NCI-H146 treated with DMSO at 0.1 percent for 48 hours (cell line): Measurements from ENCODE around the gene HNRNPLL.
A peak's percentile ranks its signal among the peaks of the same experiment; 100 is the strongest.
"Not testable (repeated sequence)": the region's sequence is repeated elsewhere in the genome, so short reads cannot be mapped to it uniquely, and the experiment has no call there.

Source experiments
- DNase-seq: peaks from one replicate; lab custom pipeline; 2025; ENCODE audit not compliant: unreplicated experiment; lab: John Stamatoyannopoulos, UW

The HNRNPLL gene

GRCh38 chr2:38602732-38603401 is at the start of gene HNRNPLL:
HNRNPLL (minus strand) TSS chr2:38602928; CDS start chr2:38602626, 302 bp downstream.
- DNase-seq = peak; percentile 92

GRCh38 chr2:38650717-38651116 is 48.0 kb upstream of the HNRNPLL start:
- no peak for DNase-seq

GRCh38 chr2:38650012-38650411 is 47.3 kb upstream of the HNRNPLL start:
- no peak for DNase-seq

GRCh38 chr2:38649176-38649728 is 46.5 kb upstream of the HNRNPLL start:
- DNase-seq = no peak

- DNase-seq = no peak
Observed at GRCh38 chr2:38648107-38648761, 45.5 kb upstream of the HNRNPLL start.

GRCh38 chr2:38643683-38644511 is 41.2 kb upstream of the HNRNPLL start:
- not testable (repeated sequence) for DNase-seq

- DNase-seq = no peak
Observed at GRCh38 chr2:38643021-38643671, 40.4 kb upstream of the HNRNPLL start.

GRCh38 chr2:38642373-38643017 is 39.8 kb upstream of the HNRNPLL start:
- not testable (repeated sequence) for DNase-seq

- DNase-seq = no peak
Observed at GRCh38 chr2:38636069-38636468, 33.3 kb upstream of the HNRNPLL start.

- DNase-seq = no peak
Observed at GRCh38 chr2:38635139-38635538, 32.4 kb upstream of the HNRNPLL start.

- DNase-seq = no peak
Observed at GRCh38 chr2:38634684-38635083, 32.0 kb upstream of the HNRNPLL start.

GRCh38 chr2:38633895-38634294 is 31.2 kb upstream of the HNRNPLL start:
- DNase-seq = no peak

- no peak for DNase-seq
Observed at GRCh38 chr2:38632980-38633379, 30.3 kb upstream of the HNRNPLL start.

GRCh38 chr2:38631976-38632375 is 29.2 kb upstream of the HNRNPLL start:
- DNase-seq = no peak

GRCh38 chr2:38629684-38630083 is 27.0 kb upstream of the HNRNPLL start:
- DNase-seq = no peak

GRCh38 chr2:38627391-38627790 is 24.7 kb upstream of the HNRNPLL start:
- DNase-seq = peak; percentile 16

GRCh38 chr2:38626326-38627035 is 23.8 kb upstream of the HNRNPLL start:
- no peak for DNase-seq

GRCh38 chr2:38622210-38622609 is 19.5 kb upstream of the HNRNPLL start:
- no peak for DNase-seq

GRCh38 chr2:38621018-38621417 is 18.3 kb upstream of the HNRNPLL start:
- DNase-seq = no peak
